Lower lobe of right lung (tissue), 2 donors: ENCODE data around the gene ARGFX. TPM values are rescaled to one million over a fixed set of nuclear protein-coding genes. Genes with fewer than 3 reads are reported as not detected.

ENCODE experiments used
- ATAC-seq, 2 donors: fragments of 200-7000 bp; cut with Tn5 transposase; one replicate each; pipeline ENCODE4 v1.9.1; 2020 to 2022; ENCODE audit warnings: mild to moderate bottlenecking in 2 of 2, moderate library complexity in 2 of 2
- DNase-seq: peaks from one replicate; pipeline ENCODE4 v3.0.0-alpha.2; 2020
- H3K27ac ChIP-seq: fragments of 200-600 bp; one replicate; pipeline ENCODE4 v1.8.0; 2022
- H3K27me3 ChIP-seq: fragments of 200-600 bp; one replicate; pipeline ENCODE4 v1.8.0; 2022; ENCODE audit warnings: low read depth
- H3K36me3 ChIP-seq: fragments of 200-600 bp; one replicate; pipeline ENCODE4 v1.8.0; 2022; ENCODE audit warnings: mild to moderate bottlenecking
- H3K4me1 ChIP-seq: fragments of 200-600 bp; one replicate; pipeline ENCODE4 v1.8.0; 2022
- H3K4me3 ChIP-seq: fragments of 200-600 bp; one replicate; pipeline ENCODE4 v1.8.0; 2022; ENCODE audit warnings: mild to moderate bottlenecking
- H3K9me3 ChIP-seq: fragments of 200-600 bp; one replicate; pipeline ENCODE4 v1.8.0; 2022
- CTCF ChIP-seq: fragments of 200-600 bp; IDR thresholded peaks from one replicate; pipeline ENCODE4 v1.8.0; 2022; ENCODE audit warnings: antibody characterized with exemption, mild to moderate bottlenecking
- intact Hi-C: fragments of 100-400 bp; cut with DNase I; formaldehyde crosslinking; loops from one replicate; pipeline ENCODE4 v1.11.0; 2022
- total RNA-seq: library from RNA; stranded (reverse); fragmentation: NEBNext Ultra II Directional; extraction: Animal tissue kit (Norgen Biotek cat#: 25700); gene quantifications from one replicate; pipeline ENCODE4 v1.2.1, GENCODE V29; 2021
- donor health status: DM: no; HTN: yes; CAD: no; lungs with severe emphysema.

ARGFX gene
- total RNA-seq, 1 donor from 2014 or later, result not detected

DNA sequence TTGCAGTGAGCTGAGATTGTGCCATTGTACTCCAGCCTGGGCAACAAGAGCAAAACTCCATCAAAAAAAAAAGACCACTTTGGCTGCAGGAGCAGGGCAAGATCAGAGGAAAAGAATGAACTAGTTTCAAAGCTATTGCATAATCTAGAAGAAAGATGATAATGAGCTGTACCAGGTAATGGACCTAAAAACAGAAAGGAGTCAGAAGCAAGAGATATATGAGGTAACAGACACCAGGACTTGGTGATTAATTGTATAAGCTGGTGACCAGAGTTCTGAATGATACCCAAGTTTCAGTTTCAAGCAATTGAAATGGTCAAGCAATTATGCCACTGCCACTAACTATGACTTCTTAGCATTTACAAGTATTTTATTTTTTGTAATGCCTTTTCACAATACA lies 24.8 kb upstream of the ARGFX start:
- no peak overlapping the region for H3K4me3 ChIP-seq
- H3K27ac ChIP-seq, result no peak overlapping the region
- no peaks in the 10 kb centered on the region for H3K9me3 ChIP-seq
- TF ChIP-seq CTCF, result no peak
- H3K4me1 ChIP-seq, result peaks cover 8% of the 10 kb centered on the region
- no peaks in the 10 kb centered on the region for H3K27me3 ChIP-seq
- intact Hi-C loops, result no loop called here
- DNase-seq (no peak), ATAC-seq (no peak)
- H3K36me3 ChIP-seq, result no peaks in the 10 kb centered on the region

DNA sequence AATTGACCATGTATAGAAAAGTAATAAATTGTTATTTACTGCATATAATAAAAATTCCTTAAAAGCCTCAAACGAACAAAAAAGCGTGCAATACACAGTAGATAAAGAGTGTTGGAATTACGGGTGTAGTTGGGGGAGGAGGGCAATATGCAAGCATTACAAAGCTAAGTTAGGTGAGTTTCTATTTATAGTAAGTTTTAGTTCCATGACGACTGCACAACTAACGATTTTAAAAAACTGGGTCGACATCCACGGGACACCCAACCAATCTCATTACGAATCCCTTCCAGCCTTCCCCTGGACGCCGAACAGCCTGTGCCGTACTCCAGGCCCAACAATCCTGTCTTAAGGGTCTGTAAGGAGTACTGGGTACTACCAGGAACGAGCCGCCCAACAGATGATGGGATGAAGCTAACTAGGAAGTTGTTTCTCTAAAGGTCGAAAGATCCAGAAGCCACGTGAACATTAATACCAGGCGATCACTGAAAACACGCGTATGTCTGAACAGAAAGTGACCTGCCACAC lies 22.6 kb upstream of the ARGFX start:
- Histone ChIP-seq H3K36me3 (no peaks in the 10 kb centered on the region), H3K27ac (no peak overlapping the region), H3K27me3 (no peaks in the 10 kb centered on the region), H3K4me1 (peaks cover 8% of the 10 kb centered on the region), H3K9me3 (no peaks in the 10 kb centered on the region), H3K4me3 (peak overlapping the region; percentile 63)
- TF ChIP-seq CTCF, result no peak
- ATAC-seq (peak in 1 of 2 donors; percentile 1), DNase-seq (no peak)
- intact Hi-C loops, result no loop called here

DNA sequence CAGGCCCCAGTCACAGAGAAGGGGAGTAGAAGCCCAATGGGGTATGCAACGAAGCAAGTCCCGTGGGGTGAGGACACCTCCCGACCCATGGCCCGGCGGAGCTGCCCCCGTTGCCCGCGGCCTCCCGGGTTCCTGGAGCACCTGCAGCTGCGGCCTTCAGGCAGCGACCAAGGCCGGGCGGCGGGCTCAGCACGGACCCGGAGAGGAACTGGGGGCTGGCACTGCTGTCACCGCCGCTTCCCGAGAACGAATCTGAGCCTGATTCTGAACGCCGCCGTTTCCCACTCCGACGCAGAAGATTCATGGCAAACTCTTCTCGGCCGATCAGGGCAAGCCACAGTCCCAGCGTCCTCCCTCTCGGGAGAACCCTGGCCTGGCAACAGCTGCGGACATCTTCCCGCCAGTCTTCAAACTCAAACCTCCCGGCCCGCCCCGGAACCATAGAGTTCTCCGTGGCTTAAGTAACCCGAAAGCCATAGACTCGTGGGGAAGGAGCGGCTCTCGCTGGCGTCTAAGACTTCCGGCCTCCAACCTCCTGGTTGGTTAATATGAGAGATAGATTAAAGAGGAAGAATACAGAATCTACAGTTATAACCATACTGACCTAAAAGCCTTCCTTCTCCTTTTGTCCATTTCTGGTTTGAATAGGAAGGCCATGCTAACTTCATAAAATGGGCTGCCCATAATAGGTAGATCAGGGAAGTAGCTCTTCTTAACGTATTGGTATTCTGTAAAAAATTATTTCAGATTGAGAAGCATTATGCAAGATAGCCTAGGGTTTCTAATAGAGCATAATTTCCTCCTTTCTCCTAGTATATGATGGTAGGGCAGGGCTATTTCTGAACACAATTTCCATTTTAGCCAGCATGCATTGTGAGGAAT lies 21.9 kb upstream of the ARGFX start, which contains the start of gene POLQ:
Gene POLQ (minus strand): TSS at position 415 of the 882 bp plus-strand sequence. CDS start 111 bp downstream, at position 304.
- Histone ChIP-seq H3K27me3 (no peaks in the 10 kb centered on the region), H3K4me3 (peak within 1 kb of the TSS; percentile 63), H3K4me1 (peaks cover 8% of the 10 kb centered on the region), H3K9me3 (no peaks in the 10 kb centered on the region), H3K36me3 (no peaks in the 10 kb centered on the region), H3K27ac (peak within 1 kb of the TSS; percentile 80)
- peak; percentile 99 to 100 for ATAC-seq
- DNase-seq, result peak; percentile 94
- TF ChIP-seq CTCF, result no peak
- intact Hi-C loops, result no loop called here

- Histone ChIP-seq H3K27ac (no peak overlapping the region), H3K4me1 (no peaks in the 10 kb centered on the region), H3K9me3 (no peaks in the 10 kb centered on the region), H3K36me3 (no peaks in the 10 kb centered on the region), H3K27me3 (no peaks in the 10 kb centered on the region), H3K4me3 (no peak overlapping the region)
- intact Hi-C loops, result no loop called here
- no peak for DNase-seq
- no peak for TF ChIP-seq CTCF
- ATAC-seq, result no peak
Measured at GRCh38 chr3:121552379-121552778, 15.4 kb upstream of the ARGFX start.

GRCh38 chr3:121552797-121553196 lies 15.0 kb upstream of the ARGFX start:
- no peaks in the 10 kb centered on the region for H3K27me3 ChIP-seq
- ATAC-seq (no peak), DNase-seq (no peak)
- no peak overlapping the region for H3K27ac ChIP-seq
- H3K4me3 ChIP-seq, result no peak overlapping the region
- H3K4me1 ChIP-seq, result no peaks in the 10 kb centered on the region
- no peaks in the 10 kb centered on the region for H3K9me3 ChIP-seq
- H3K36me3 ChIP-seq, result no peaks in the 10 kb centered on the region
- TF ChIP-seq CTCF, result no peak
- intact Hi-C loops, result no loop called here
